Heart left ventricle (tissue), 13 donors: ENCODE results near the gene ANKH.

Source experiments
- CTCF ChIP-seq, 12 donors: fragments of 200-600 bp; sonication (generic) in 4 of 12; IDR thresholded peaks; one replicate each; pipeline versions ENCODE4 v1.5.0 to v1.8.0; 2018 to 2022; ENCODE audit warnings: antibody characterized with exemption in 12 of 12, mild to moderate bottlenecking in 5 of 12
- POLR2A ChIP-seq, 2 donors: fragments of 450-650 bp; IDR thresholded peaks; one replicate each; pipeline ENCODE4 v1.6.1; 2017; ENCODE audit warnings: antibody characterized with exemption in 2 of 2, mild to moderate bottlenecking in 2 of 2, moderate library complexity in 2 of 2
- donor health status: ischemic (EF 13 %, LVEDD 7.1; RV severe dilation, severe dysfunction).
- donor health status: DM: no; HTN: yes; CAD: no.
- donor health status: DM: no; HTN: no; CAD: no.
- donor health status: ischemic (EF 25% LVEDD 6.9; RV normal size, moderate dysfunction).
- donor health status: ischemic (EF 25% LVEDD 5.7; RV mildly dilated, moderate dysfunction).
- donor health status: ischemic (EF 35%, LVEDD 5.7; RV mildly dilated, moderate dysfunction).
- donor health status: nonischemic (EF 11% LVEDD 7.7; RV severe dilation, severe dysfunction).
- donor health status: DM: yes; HTN: yes; CAD: no.
- donor health status: PGD.
- donor health status: ischemic (EF 29% LVEDD 5.4; RV normal size, mild dysfunction).
- donor health status: nonischemic (EF 23%, LVEDD 6.1; RV moderate dilation, normal function).

GRCh38 chr5:14818931-14819790 lies 52.4 kb downstream of the ANKH start:
- TF ChIP-seq POLR2A (IDR thresholded peaks at IDR 0.05) (no peak), CTCF (IDR thresholded peaks at IDR 0.05) (no peak)
